ENCODE results near the gene LAMA5.

LAMA5 gene

GRCh38 chr20:62367136-62367632, at the start of gene LAMA5:
TSS of gene LAMA5 (minus strand) at chr20:62367312. CDS start at chr20:62367245, 67 bp downstream.
- no peak for DNase-seq

GRCh38 chr20:62415354-62416111, 48.4 kb upstream of the LAMA5 start:
- no peak for DNase-seq

GRCh38 chr20:62413896-62414481, 46.9 kb upstream of the LAMA5 start:
- no peak for DNase-seq

- DNase-seq = no peak
Observed at GRCh38 chr20:62413025-62413570, 46.0 kb upstream of the LAMA5 start.

- no peak for DNase-seq
Observed at GRCh38 chr20:62412194-62413024, 45.3 kb upstream of the LAMA5 start.

GRCh38 chr20:62411479-62412193, 44.5 kb upstream of the LAMA5 start:
- no peak for DNase-seq

- no peak for DNase-seq
Observed at GRCh38 chr20:62410746-62411478, 43.8 kb upstream of the LAMA5 start.

- peak; percentile 25 to 36 for DNase-seq
Observed at GRCh38 chr20:62409931-62410745, 43.0 kb upstream of the LAMA5 start.

- no peak for DNase-seq
Observed at GRCh38 chr20:62409086-62409853, 42.2 kb upstream of the LAMA5 start.

GRCh38 chr20:62408640-62409039, 41.5 kb upstream of the LAMA5 start:
- DNase-seq = no peak

GRCh38 chr20:62408055-62408454, 40.9 kb upstream of the LAMA5 start:
- no peak for DNase-seq

GRCh38 chr20:62407221-62407992, 40.3 kb upstream of the LAMA5 start, which contains the start of gene CABLES2:
TSS of gene CABLES2 (minus strand) at chr20:62407285. CDS start at chr20:62407276, 9 bp downstream.
- peak; percentile 84 to 89 for DNase-seq

- DNase-seq = no peak
Observed at GRCh38 chr20:62406635-62407176, 39.6 kb upstream of the LAMA5 start.

- DNase-seq = no peak
Observed at GRCh38 chr20:62405981-62406513, 38.9 kb upstream of the LAMA5 start.

GRCh38 chr20:62405108-62405980, 38.2 kb upstream of the LAMA5 start:
- DNase-seq = no peak

GRCh38 chr20:62404761-62405107, 37.6 kb upstream of the LAMA5 start:
- DNase-seq = no peak

GRCh38 chr20:62404112-62404665, 37.1 kb upstream of the LAMA5 start:
- no peak for DNase-seq
